Astrocyte (in vitro differentiated cells and primary cell): ENCODE measurements around the gene PNMT. TPM values are rescaled to one million over a fixed set of nuclear protein-coding genes. Genes with fewer than 3 reads are reported as not detected.

Experiments used
- DNase-seq: peaks from one replicate; pipeline ENCODE4 v3.0.0-alpha.2; 2010; ENCODE audit warnings: low read depth
- FAIRE-seq: peaks from 2 replicates; lab custom pipeline; 2011; peaks lifted over from hg19 to GRCh38; lab: Jason Lieb, UNC
- H2AFZ ChIP-seq: 2 replicates; pipeline ENCODE4 v1.6.0; 2012; ENCODE audit warnings: low read depth, low read length, inconsistent platforms
- H3K27ac ChIP-seq: 2 replicates; pipeline ENCODE4 v1.5.1; 2011; ENCODE audit warnings: low read depth, low read length, inconsistent platforms
- H3K27me3 ChIP-seq: 2 replicates; pipeline ENCODE4 v1.6.0; 2011; ENCODE audit warnings: low read length, inconsistent platforms; ENCODE audit not compliant: insufficient read depth
- H3K36me3 ChIP-seq: 2 replicates; pipeline ENCODE4 v1.5.1; 2011; ENCODE audit warnings: low read length, inconsistent platforms; ENCODE audit not compliant: insufficient read depth
- H3K4me1 ChIP-seq: 2 replicates; pipeline ENCODE4 v1.5.1; 2011; ENCODE audit warnings: low read length, inconsistent platforms; ENCODE audit not compliant: insufficient read depth
- H3K4me2 ChIP-seq: 2 replicates; pipeline ENCODE4 v1.6.0; 2012; ENCODE audit warnings: low read length, inconsistent platforms
- H3K4me3 ChIP-seq: 2 replicates; pipeline ENCODE4 v1.5.1; 2011; ENCODE audit warnings: low read depth, mild to moderate bottlenecking, low read length, inconsistent platforms; ENCODE audit not compliant: insufficient read depth
- H3K79me2 ChIP-seq: 2 replicates; pipeline ENCODE4 v1.6.0; 2012; ENCODE audit warnings: mild to moderate bottlenecking, low read length, inconsistent platforms; ENCODE audit not compliant: insufficient read depth
- H3K9ac ChIP-seq: 2 replicates; pipeline ENCODE4 v1.6.0; 2012; ENCODE audit warnings: mild to moderate bottlenecking, low read length, inconsistent platforms
- H3K9me3 ChIP-seq: 2 replicates; pipeline ENCODE4 v1.5.1; 2012; ENCODE audit warnings: low read depth, mild to moderate bottlenecking, low read length, inconsistent platforms; ENCODE audit not compliant: insufficient read depth
- H4K20me1 ChIP-seq: 2 replicates; pipeline ENCODE4 v1.6.0; 2012; ENCODE audit warnings: low read length, inconsistent platforms; ENCODE audit not compliant: insufficient read depth
- H3K27ac Mint-ChIP-seq: one replicate; pipeline ENCODE4 v1.8.0; 2021; ENCODE audit warnings: mild to moderate bottlenecking, mixed read lengths; ENCODE audit not compliant: unreplicated experiment
- H3K27me3 Mint-ChIP-seq: one replicate; pipeline ENCODE4 v1.8.0; 2021; ENCODE audit warnings: low read depth, mixed read lengths; ENCODE audit not compliant: unreplicated experiment
- H3K36me3 Mint-ChIP-seq: one replicate; pipeline ENCODE4 v1.8.0; 2021; ENCODE audit warnings: low read depth, mixed read lengths; ENCODE audit not compliant: unreplicated experiment
- H3K4me1 Mint-ChIP-seq: one replicate; pipeline ENCODE4 v1.8.0; 2021; ENCODE audit warnings: low read depth, mixed read lengths; ENCODE audit not compliant: unreplicated experiment
- H3K4me3 Mint-ChIP-seq: one replicate; pipeline ENCODE4 v1.8.0; 2021; ENCODE audit warnings: mild to moderate bottlenecking, moderate library complexity, mixed read lengths; ENCODE audit not compliant: unreplicated experiment
- H3K9me3 Mint-ChIP-seq: one replicate; pipeline ENCODE4 v1.8.0; 2021; ENCODE audit warnings: mild to moderate bottlenecking, mixed read lengths; ENCODE audit not compliant: unreplicated experiment
- EZH2 ChIP-seq: IDR thresholded peaks from 2 replicates; pipeline ENCODE4 v1.6.1; 2012; ENCODE audit warnings: mild to moderate bottlenecking, low read length, inconsistent platforms; ENCODE audit not compliant: insufficient read depth
- total RNA-seq: library from RNA; stranded (reverse); gene quantifications from 2 replicates; pipeline ENCODE4 v1.2.1, GENCODE V29; 2021
- TF ChIP-seq, protein P1 (sequence below): IDR thresholded peaks from 2 replicates; pipeline ENCODE4 v1.5.1; 2011; ENCODE audit warnings: low read depth, mild to moderate bottlenecking, inconsistent platforms, low read length, moderate library complexity; ENCODE audit not compliant: insufficient read depth

The PNMT gene
- total RNA-seq, 1 donor from 2014 or later = 0.59 TPM

DNA sequence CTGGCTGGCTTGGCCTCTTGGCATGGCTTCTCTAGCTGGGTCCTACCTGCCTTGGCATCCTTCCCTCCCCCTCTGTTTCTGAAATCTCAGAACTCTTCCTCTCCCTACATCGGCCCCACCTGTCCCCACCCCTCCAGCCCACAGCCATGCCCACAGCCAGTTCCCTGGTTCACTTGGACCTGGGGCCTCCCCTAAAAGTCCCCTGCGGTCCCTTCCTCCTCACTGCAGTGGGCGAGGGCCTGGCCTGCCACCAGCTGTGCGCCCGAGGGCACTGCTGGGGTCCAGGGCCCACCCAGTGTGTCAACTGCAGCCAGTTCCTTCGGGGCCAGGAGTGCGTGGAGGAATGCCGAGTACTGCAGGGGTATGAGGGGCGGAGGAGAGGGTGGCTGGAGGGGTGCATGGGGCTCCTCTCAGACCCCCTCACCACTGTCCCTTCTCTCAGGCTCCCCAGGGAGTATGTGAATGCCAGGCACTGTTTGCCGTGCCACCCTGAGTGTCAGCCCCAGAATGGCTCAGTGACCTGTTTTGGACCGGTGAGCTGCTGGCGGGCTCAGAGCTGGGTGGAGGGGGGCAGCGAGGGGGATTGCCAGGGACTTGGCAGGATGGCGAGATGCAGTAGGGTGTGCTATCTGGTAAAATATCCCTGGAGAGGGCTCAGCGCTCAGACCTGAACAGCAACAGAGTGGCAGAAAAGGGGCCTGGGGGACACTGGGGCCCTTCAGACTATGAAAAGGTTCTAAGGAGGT is 48.0 kb downstream of the PNMT start:
- Histone ChIP-seq H3K9ac (no peak overlapping the region), H3K9me3 (no peaks in the 10 kb centered on the region), H4K20me1 (no peaks in the 10 kb centered on the region), H3K36me3 (peaks cover 14% of the 10 kb centered on the region), H3K4me1 (no peaks in the 10 kb centered on the region), H3K27ac (no peak overlapping the region), H3K4me2 (no peak overlapping the region), H2AFZ (no peak overlapping the region), H3K79me2 (no peaks in the 10 kb centered on the region), H3K4me3 (no peak overlapping the region), H3K27me3 (no peaks in the 10 kb centered on the region)
- Mint-ChIP-seq H3K9me3 (no peaks in the 10 kb centered on the region), H3K4me3 (no peak overlapping the region), H3K27ac (no peak overlapping the region), H3K36me3 (peaks cover 11% of the 10 kb centered on the region), H3K4me1 (no peaks in the 10 kb centered on the region), H3K27me3 (no peaks in the 10 kb centered on the region)
- TF ChIP-seq, protein P1, sequence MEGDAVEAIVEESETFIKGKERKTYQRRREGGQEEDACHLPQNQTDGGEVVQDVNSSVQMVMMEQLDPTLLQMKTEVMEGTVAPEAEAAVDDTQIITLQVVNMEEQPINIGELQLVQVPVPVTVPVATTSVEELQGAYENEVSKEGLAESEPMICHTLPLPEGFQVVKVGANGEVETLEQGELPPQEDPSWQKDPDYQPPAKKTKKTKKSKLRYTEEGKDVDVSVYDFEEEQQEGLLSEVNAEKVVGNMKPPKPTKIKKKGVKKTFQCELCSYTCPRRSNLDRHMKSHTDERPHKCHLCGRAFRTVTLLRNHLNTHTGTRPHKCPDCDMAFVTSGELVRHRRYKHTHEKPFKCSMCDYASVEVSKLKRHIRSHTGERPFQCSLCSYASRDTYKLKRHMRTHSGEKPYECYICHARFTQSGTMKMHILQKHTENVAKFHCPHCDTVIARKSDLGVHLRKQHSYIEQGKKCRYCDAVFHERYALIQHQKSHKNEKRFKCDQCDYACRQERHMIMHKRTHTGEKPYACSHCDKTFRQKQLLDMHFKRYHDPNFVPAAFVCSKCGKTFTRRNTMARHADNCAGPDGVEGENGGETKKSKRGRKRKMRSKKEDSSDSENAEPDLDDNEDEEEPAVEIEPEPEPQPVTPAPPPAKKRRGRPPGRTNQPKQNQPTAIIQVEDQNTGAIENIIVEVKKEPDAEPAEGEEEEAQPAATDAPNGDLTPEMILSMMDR = no peak
- no peak for TF ChIP-seq EZH2
- DNase-seq = no peak
- no peak for FAIRE-seq

DNA sequence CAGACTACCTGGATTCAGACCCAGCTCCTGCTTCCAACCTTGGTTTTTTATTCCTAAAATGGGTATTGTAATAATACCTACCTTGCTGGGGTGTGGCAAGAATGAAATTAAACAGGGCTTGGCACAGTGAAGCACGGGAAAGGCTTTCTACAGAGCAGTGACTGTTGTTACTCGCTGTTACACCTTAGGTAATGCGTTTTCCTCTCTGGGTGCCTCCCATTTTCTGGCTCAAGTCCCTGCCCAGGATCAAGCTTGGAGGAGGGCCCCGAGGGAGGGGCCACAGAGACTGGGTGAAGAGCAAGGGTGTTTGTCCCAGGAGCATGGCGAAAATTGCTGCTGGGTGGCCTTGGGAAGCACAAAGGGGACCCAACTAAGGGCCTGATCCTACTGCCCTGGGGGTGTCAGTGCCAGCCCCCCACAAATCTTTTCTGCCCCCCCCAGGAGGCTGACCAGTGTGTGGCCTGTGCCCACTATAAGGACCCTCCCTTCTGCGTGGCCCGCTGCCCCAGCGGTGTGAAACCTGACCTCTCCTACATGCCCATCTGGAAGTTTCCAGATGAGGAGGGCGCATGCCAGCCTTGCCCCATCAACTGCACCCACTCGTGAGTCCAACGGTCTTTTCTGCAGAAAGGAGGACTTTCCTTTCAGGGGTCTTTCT is 48.8 kb downstream of the PNMT start:
- Mint-ChIP-seq H3K4me3 (no peak overlapping the region), H3K27ac (no peak overlapping the region), H3K4me1 (no peaks in the 10 kb centered on the region), H3K9me3 (no peaks in the 10 kb centered on the region), H3K36me3 (peaks cover 13% of the 10 kb centered on the region), H3K27me3 (no peaks in the 10 kb centered on the region)
- Histone ChIP-seq H3K27ac (no peak overlapping the region), H3K4me2 (no peak overlapping the region), H2AFZ (no peak overlapping the region), H4K20me1 (no peaks in the 10 kb centered on the region), H3K4me1 (no peaks in the 10 kb centered on the region), H3K36me3 (peaks cover 11% of the 10 kb centered on the region), H3K27me3 (no peaks in the 10 kb centered on the region), H3K9me3 (no peaks in the 10 kb centered on the region), H3K4me3 (no peak overlapping the region), H3K79me2 (no peaks in the 10 kb centered on the region), H3K9ac (no peak overlapping the region)
- TF ChIP-seq, protein P1 = no peak
- no peak for TF ChIP-seq EZH2
- FAIRE-seq (no peak), DNase-seq (no peak)

DNA sequence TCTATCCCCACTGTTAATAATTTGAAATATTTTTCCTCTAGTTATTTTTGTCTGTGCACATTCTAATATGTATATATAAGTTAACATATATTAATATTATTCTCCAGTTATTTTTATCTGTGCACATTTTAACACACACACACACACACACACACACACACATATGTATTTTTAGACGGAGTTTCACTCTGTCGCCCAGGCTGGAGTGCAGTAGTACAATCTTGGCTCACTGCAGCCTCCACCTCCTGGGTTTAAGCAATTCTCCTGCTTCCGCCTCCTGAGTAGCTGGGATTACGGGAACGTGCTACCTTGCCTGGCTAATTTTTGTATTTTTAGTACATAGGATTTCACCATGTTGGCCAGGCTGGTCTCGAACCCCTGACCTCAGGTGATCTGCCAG is 49.4 kb downstream of the PNMT start:
- H3K36me3 ChIP-seq = peaks cover 9% of the 10 kb centered on the region
- H3K9me3 ChIP-seq = no peaks in the 10 kb centered on the region
- Mint-ChIP-seq H3K4me3 (no peak overlapping the region), H3K27me3 (no peaks in the 10 kb centered on the region), H3K27ac (no peak overlapping the region), H3K9me3 (no peaks in the 10 kb centered on the region), H3K36me3 (peaks cover 10% of the 10 kb centered on the region), H3K4me1 (no peaks in the 10 kb centered on the region)
- no peaks in the 10 kb centered on the region for H3K79me2 ChIP-seq
- no peak overlapping the region for H2AFZ ChIP-seq
- TF ChIP-seq, protein P1 = no peak
- TF ChIP-seq EZH2 = no peak
- no peak overlapping the region for H3K4me3 ChIP-seq
- H3K27ac ChIP-seq = no peak overlapping the region
- no peak overlapping the region for H3K9ac ChIP-seq
- no peak for FAIRE-seq
- H3K4me1 ChIP-seq = no peaks in the 10 kb centered on the region
- no peaks in the 10 kb centered on the region for H4K20me1 ChIP-seq
- DNase-seq = no peak
- H3K27me3 ChIP-seq = no peaks in the 10 kb centered on the region
- H3K4me2 ChIP-seq = no peak overlapping the region
